Measurements from ENCODE around the gene IZUMO2.
"Not testable (repeated sequence)": the region's sequence is repeated elsewhere in the genome, so short reads cannot be mapped to it uniquely, and the experiment has no call there.

Gene IZUMO2

GRCh38 chr19:50141921-50142320, 21.2 kb downstream of the IZUMO2 start:
- not testable (repeated sequence) for H3K27ac ChIP-seq; DNase-seq (ENCODE audit: low read depth, low spot score)

GRCh38 chr19:50140118-50140845, 22.8 kb downstream of the IZUMO2 start:
- not testable (repeated sequence) for H3K27ac ChIP-seq; DNase-seq (ENCODE audit: low read depth, low spot score)

GRCh38 chr19:50136603-50137365, 26.3 kb downstream of the IZUMO2 start:
- not testable (repeated sequence) for H3K27ac ChIP-seq; DNase-seq (ENCODE audit: low read depth, low spot score)

GRCh38 chr19:50135856-50136602, 27.1 kb downstream of the IZUMO2 start:
- DNase-seq (ENCODE audit: low read depth, low spot score); H3K27ac ChIP-seq: not testable (repeated sequence)

GRCh38 chr19:50134777-50135719, 28.0 kb downstream of the IZUMO2 start:
- not testable (repeated sequence) for DNase-seq (ENCODE audit: low read depth, low spot score); H3K27ac ChIP-seq

- not testable (repeated sequence) for H3K27ac ChIP-seq; DNase-seq (ENCODE audit: low read depth, low spot score)
Observed at GRCh38 chr19:50133518-50134492, 29.3 kb downstream of the IZUMO2 start.

GRCh38 chr19:50104012-50104411, 59.1 kb downstream of the IZUMO2 start:
- not testable (repeated sequence) for H3K27ac ChIP-seq; DNase-seq (ENCODE audit: low read depth, low spot score)

GRCh38 chr19:50103405-50103804, 59.7 kb downstream of the IZUMO2 start:
- DNase-seq (ENCODE audit: low read depth, low spot score); H3K27ac ChIP-seq: not testable (repeated sequence)
